COLO829 (cell line): Measurements from ENCODE around the gene EPOP.
A peak's percentile ranks its signal among the peaks of the same experiment; 100 is the strongest.
"Not testable (repeated sequence)": the region's sequence is repeated elsewhere in the genome, so short reads cannot be mapped to it uniquely, and the experiment has no call there.

ENCODE experiments used
- DNase-seq: peaks from one replicate; pipeline ENCODE4 v3.0.0; 2012; ENCODE audit warnings: low spot score

The EPOP gene

GRCh38 chr17:38673707-38674013, 1.1 kb downstream of the EPOP start:
- DNase-seq = no peak

- DNase-seq = no peak
Measured at GRCh38 chr17:38672788-38673706, 1.7 kb downstream of the EPOP start.

- DNase-seq = no peak
Measured at GRCh38 chr17:38671939-38672720, 2.6 kb downstream of the EPOP start.

DNA sequence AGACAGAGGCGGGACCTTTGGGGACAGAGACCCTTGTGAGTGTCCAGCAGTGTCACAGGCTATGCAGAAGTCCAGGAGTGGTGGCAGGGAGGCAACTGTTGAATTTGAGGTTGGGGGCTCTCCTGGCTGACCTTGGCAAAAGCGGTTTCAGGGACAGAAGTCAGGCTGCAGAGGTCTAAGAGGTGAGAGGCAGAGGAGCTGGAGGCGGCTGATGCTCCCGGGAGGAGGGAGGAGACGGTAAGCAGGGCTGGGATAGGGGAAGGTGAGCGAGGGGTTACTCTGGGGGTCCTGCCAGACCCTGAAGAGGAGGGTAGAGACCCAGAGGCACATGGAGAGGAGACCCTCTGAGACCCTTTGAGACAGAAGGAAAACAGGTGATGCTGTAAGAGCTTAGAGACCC, 5.2 kb downstream of the EPOP start:
- no peak for DNase-seq

DNA sequence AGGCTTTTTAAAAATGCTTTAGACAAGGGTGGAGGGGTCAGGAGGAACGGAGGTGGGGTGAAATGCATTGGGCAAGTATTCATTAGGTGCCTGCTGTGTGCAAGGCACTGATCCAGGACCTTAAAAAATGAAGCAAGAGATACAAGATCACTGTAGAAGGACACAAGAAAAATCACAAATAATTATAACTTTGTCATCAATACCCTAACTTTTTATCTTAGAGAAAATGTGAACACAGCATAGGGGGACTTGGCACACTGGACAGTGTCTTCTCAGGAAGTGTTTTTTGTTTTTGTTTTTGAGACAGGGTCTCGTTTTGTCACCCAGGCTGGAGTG, 7.0 kb downstream of the EPOP start:
- DNase-seq = no peak

DNA sequence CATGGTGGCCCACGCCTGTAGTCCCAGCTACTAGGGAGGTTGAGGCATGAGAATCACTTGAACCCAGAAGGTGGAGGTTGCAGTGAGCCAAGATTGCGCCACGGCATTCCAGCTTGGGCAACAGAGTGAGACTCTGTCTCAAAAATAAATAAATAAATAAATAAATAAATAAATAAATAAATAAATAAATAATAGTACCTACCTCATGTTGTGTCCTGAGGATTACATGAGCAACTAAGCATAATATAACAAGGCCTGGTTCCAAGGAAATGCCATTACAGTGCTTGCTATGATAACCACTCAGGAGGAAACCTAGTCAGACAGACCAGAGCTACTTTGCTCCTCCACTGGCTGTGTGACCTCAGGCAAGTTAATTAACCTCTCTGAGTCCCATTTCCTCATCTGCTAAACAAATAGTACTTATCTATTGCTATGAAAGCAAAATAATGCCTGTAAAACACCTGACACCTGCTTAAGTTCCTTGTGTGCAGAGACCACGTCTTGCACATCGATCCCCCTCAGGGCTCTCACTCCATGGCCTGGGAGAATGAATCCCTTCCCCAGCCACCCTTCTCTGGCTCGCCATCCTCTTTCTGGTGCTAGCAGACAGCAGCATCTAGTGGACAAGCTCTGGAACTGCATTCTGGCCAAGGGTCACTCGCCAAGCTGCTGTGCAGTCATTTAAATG, 7.5 kb downstream of the EPOP start:
- peak; percentile 73 for DNase-seq

GRCh38 chr17:38663964-38664644, 10.7 kb downstream of the EPOP start:
- no peak for DNase-seq

- DNase-seq = peak; percentile 50
Measured at GRCh38 chr17:38663125-38663751, 11.5 kb downstream of the EPOP start.

DNA sequence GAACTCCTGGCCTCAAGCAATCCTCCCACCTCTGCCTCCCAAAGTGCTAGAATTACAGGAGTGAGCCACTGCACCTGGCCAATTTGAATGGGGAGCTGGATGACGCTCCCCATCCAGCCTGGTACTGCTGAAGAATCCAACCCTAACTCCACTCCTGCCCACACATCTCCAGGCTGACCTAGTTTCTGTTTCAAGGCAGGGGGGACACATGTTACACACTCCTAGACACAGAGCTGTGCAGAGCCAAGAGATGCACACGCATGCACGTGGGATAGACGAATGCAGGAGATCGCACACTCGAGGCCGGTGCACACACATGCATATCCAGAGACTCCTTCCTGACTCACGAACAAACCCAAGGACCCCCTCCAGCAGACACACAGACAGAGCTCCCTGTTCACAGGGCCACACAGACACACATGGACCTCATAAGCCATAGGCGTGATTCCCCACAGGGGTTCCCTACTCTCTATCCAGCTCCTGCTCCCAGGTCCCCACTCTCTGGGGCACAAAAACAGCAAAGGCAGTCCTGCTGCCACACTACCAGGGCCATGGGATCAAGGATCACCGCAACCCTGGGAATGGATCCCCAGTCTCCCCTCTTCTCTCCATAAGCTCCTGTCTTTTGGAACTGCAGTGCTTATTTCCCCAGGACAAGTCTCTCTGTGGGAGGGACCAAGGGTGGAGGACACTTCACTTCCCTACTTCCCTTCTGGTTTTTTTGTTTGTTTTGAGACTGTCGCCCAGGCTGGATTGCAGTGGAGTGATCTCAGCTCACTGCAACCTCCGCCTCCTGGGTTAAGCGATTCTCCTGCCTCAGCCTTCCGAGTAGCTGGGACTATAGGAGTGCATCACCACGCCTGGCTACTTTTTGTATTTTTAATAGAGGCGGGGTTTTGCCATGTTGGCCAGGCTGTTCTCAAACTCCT, 14.4 kb downstream of the EPOP start:
- no peak for DNase-seq

GRCh38 chr17:38659415-38659814, 15.3 kb downstream of the EPOP start:
- no peak for DNase-seq

- DNase-seq = no peak
Measured at GRCh38 chr17:38658741-38659345, 15.9 kb downstream of the EPOP start.

DNA sequence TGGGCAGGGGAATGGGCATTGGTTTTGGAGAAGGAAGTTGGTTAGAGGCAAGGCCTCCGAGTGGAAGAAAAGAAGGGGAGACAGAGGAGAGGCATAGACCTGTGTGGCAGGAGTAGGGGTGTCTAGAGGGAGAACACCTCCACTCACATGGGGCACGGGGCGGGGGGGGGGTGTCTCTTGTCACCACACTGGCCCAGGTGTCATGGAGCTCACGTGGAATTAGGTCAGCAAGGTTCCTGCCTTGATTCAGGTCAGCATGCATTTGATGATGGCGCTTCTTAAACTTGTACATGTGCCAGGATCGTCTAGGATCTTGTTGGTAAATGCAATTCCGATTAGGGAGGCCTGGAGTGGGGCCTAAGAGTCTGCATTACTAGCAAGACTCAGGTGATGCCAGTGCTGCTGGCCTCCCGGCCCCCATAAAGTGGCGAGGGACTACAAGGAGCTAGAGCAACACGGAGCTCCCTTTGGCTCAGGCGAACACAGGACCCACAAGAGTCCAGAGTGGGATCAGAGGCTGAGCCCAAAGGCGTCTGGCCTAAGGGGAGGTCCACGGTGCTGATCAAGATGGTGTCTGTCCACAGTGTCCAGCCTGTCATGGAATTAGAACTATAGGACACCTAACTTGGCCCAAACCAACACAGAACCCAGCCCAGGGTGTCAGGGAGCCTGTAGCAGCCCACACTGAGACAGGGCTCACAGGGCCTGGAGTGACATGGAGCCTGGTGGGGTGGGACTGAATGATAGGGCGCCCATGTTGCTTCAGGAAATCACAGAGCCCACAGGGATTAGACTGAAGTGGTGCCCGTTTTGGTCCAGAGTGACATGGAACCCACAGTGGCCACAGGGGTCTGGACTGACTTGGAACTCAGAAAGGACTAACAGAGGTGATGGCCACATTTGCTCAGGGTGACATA, 16.7 kb downstream of the EPOP start:
- DNase-seq = no peak

GRCh38 chr17:38656959-38657823, 17.6 kb downstream of the EPOP start:
- DNase-seq = no peak

- no peak for DNase-seq
Measured at GRCh38 chr17:38654411-38655398, 20.1 kb downstream of the EPOP start.

- DNase-seq = no peak
Measured at GRCh38 chr17:38653679-38654078, 21.1 kb downstream of the EPOP start.

DNA sequence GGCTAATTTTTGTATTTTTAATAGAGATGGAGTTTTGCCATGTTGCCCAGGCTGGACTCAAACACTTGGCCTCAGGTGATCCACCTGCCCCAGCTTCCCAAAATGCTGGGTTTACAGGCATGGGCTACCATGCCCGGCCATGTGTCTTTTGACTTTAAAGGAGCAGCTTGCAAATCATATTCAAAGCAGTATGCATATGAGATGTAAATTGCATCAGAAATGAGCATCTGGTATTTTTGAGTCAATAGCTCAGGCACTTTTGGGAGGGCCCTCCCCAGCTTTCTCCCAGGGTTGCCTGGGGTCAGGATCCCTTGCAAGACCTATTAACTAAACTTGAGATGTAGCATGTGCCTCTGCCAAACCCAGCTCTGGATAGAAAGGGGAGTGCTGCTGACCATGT, 21.5 kb downstream of the EPOP start:
- DNase-seq = no peak

DNA sequence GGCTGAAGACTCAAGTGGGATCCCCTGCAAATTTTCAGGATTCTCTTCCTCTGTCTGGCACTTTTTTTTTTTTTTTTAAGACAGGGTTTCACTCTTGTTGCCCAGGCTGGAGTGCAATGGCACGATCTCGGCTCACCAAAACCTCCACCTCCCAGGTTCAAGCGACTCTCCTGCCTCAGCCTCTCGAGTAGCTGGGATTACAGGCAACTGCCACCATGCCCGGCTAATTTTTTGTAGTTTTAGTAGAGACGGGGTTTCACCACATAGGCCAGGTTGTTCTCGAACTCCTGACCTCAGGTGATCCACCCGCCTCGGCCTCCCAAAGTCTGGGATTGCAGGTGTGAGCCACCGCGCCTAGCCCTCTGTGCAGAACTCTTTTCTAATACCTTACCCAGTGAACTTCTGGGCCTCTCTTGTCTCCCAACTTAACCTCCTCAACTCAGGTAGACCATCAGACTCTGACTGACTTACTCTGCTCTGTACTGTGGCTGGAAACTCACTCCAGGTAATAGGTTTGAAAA, 24.0 kb downstream of the EPOP start:
- DNase-seq = not testable (repeated sequence)
